ENCODE data around the gene SLC37A1.

Gene SLC37A1

GRCh38 chr21:42540396-42540795 lies 26.7 kb downstream of the SLC37A1 start:
- no peak for FAIRE-seq
- DNase-seq (ENCODE audit: insufficient read length, low spot score), result no peak

- no peak for FAIRE-seq
- DNase-seq (ENCODE audit: insufficient read length, low spot score), result no peak
Measured at GRCh38 chr21:42541174-42541573, 27.5 kb downstream of the SLC37A1 start.

GRCh38 chr21:42541618-42542017 lies 28.0 kb downstream of the SLC37A1 start:
- DNase-seq (ENCODE audit: insufficient read length, low spot score) (no peak), FAIRE-seq (no peak)

- FAIRE-seq, result no peak
- DNase-seq (ENCODE audit: insufficient read length, low spot score), result no peak
Measured at GRCh38 chr21:42542196-42542595, 28.5 kb downstream of the SLC37A1 start.

- FAIRE-seq (no peak), DNase-seq (ENCODE audit: insufficient read length, low spot score) (no peak)
Measured at GRCh38 chr21:42542596-42542995, 28.9 kb downstream of the SLC37A1 start.

- DNase-seq (ENCODE audit: insufficient read length, low spot score) (no peak), FAIRE-seq (no peak)
Measured at GRCh38 chr21:42543106-42543847, 29.6 kb downstream of the SLC37A1 start.

- DNase-seq (ENCODE audit: insufficient read length, low spot score) (no peak), FAIRE-seq (no peak)
Measured at GRCh38 chr21:42544544-42544943, 30.9 kb downstream of the SLC37A1 start.

- DNase-seq (ENCODE audit: insufficient read length, low spot score) (no peak), FAIRE-seq (no peak)
Measured at GRCh38 chr21:42545317-42545716, 31.7 kb downstream of the SLC37A1 start.

- FAIRE-seq (no peak), DNase-seq (ENCODE audit: insufficient read length, low spot score) (no peak)
Measured at GRCh38 chr21:42545745-42546144, 32.1 kb downstream of the SLC37A1 start.

- FAIRE-seq, result no peak
Measured at GRCh38 chr21:42546433-42546832, 32.8 kb downstream of the SLC37A1 start.

GRCh38 chr21:42547001-42547905 lies 33.6 kb downstream of the SLC37A1 start:
- no peak for DNase-seq (ENCODE audit: insufficient read length, low spot score)
- FAIRE-seq, result no peak

More at GRCh38 chr21:42546433-42546832, 32.8 kb downstream of the SLC37A1 start:
- DNase-seq (ENCODE audit: insufficient read length, low spot score), result no peak

- DNase-seq (ENCODE audit: insufficient read length, low spot score) (no peak), FAIRE-seq (no peak)
Measured at GRCh38 chr21:42547906-42548365, 34.3 kb downstream of the SLC37A1 start.

GRCh38 chr21:42548687-42549406 lies 35.2 kb downstream of the SLC37A1 start:
- DNase-seq (ENCODE audit: insufficient read length, low spot score) (no peak), FAIRE-seq (no peak)

GRCh38 chr21:42550817-42551216 lies 37.2 kb downstream of the SLC37A1 start:
- DNase-seq (ENCODE audit: insufficient read length, low spot score) (no peak), FAIRE-seq (no peak)

GRCh38 chr21:42552407-42553336 lies 39.0 kb downstream of the SLC37A1 start:
- DNase-seq (ENCODE audit: insufficient read length, low spot score), result no peak
- no peak for FAIRE-seq

- DNase-seq (ENCODE audit: insufficient read length, low spot score) (no peak), FAIRE-seq (no peak)
Measured at GRCh38 chr21:42553435-42553834, 39.8 kb downstream of the SLC37A1 start.

GRCh38 chr21:42554251-42554961 lies 40.8 kb downstream of the SLC37A1 start:
- DNase-seq (ENCODE audit: insufficient read length, low spot score), result no peak
- FAIRE-seq, result no peak

GRCh38 chr21:42555756-42556438 lies 42.2 kb downstream of the SLC37A1 start:
- no peak for DNase-seq (ENCODE audit: insufficient read length, low spot score)

GRCh38 chr21:42556476-42556875 lies 42.8 kb downstream of the SLC37A1 start:
- FAIRE-seq (no peak), DNase-seq (ENCODE audit: insufficient read length, low spot score) (no peak)

More at GRCh38 chr21:42555756-42556438, 42.2 kb downstream of the SLC37A1 start:
- no peak for FAIRE-seq

Data from HTR-8/SVneo (cell line).